Type B pancreatic cell (in vitro differentiated cells): Measurements from ENCODE around the gene SDK2. TPM values are rescaled to one million over a fixed set of nuclear protein-coding genes. Genes with fewer than 3 reads are reported as not detected.
"Not testable (repeated sequence)": the region's sequence is repeated elsewhere in the genome, so short reads cannot be mapped to it uniquely, and the experiment has no call there.

Source experiments
- DNase-seq: peaks from one replicate; pipeline ENCODE4 v3.0.0; 2021; ENCODE audit warnings: mixed read lengths; ENCODE audit not compliant: unreplicated experiment; ENCODE audit errors: extremely low spot score
- H3K27ac Mint-ChIP-seq: 2 replicates; pipeline ENCODE4 v1.8.0; 2021; ENCODE audit warnings: mild to moderate bottlenecking, mixed read lengths
- H3K27me3 Mint-ChIP-seq: 2 replicates; pipeline ENCODE4 v1.8.0; 2021; ENCODE audit warnings: mixed read lengths
- H3K36me3 Mint-ChIP-seq: 2 replicates; pipeline ENCODE4 v1.8.0; 2021; ENCODE audit warnings: mixed read lengths
- H3K4me1 Mint-ChIP-seq: one replicate; pipeline ENCODE4 v1.8.0; 2021; ENCODE audit warnings: mixed read lengths; ENCODE audit not compliant: unreplicated experiment
- H3K4me3 Mint-ChIP-seq: 2 replicates; pipeline ENCODE4 v1.8.0; 2021; ENCODE audit warnings: mild to moderate bottlenecking, mixed read lengths
- H3K9me3 Mint-ChIP-seq: 2 replicates; pipeline ENCODE4 v1.8.0; 2021; ENCODE audit warnings: mixed read lengths
- CTCF ChIP-seq: fragments of 200-600 bp; sonication (generic); conservative IDR thresholded peaks from 2 replicates; pipeline ENCODE4 v1.5.0; 2021; ENCODE audit warnings: antibody characterized with exemption, mild to moderate bottlenecking
- total RNA-seq: library from RNA; stranded (reverse); gene quantifications from 2 replicates; pipeline ENCODE4 v1.2.1, GENCODE V29; 2021; ENCODE audit warnings: low replicate concordance

SDK2 gene
- total RNA-seq, 1 donor from 2014 or later: 47.3 TPM

GRCh38 chr17:73311781-73312641, 332.2 kb downstream of the SDK2 start, which contains the start of gene CDC42EP4:
Gene CDC42EP4 (minus strand): TSS chr17:73312001. CDS start chr17:73286500, 25,501 bp downstream.
- Mint-ChIP-seq H3K27me3 (peaks cover 4% of the 10 kb centered on the region), H3K4me3 (peak within 1 kb of the TSS; percentile 95), H3K4me1 (peaks cover 23% of the 10 kb centered on the region), H3K9me3 (no peaks in the 10 kb centered on the region), H3K27ac (peak within 1 kb of the TSS; percentile 96), H3K36me3 (no peaks in the 10 kb centered on the region)
- no peak for TF ChIP-seq CTCF
- peak; percentile 97 for DNase-seq

GRCh38 chr17:73311428-73311780, 332.8 kb downstream of the SDK2 start:
- H3K4me1 Mint-ChIP-seq: peaks cover 27% of the 10 kb centered on the region
- no peaks in the 10 kb centered on the region for H3K9me3 Mint-ChIP-seq
- TF ChIP-seq CTCF: no peak
- DNase-seq: no peak
- H3K36me3 Mint-ChIP-seq: no peaks in the 10 kb centered on the region
- H3K4me3 Mint-ChIP-seq: peak overlapping the region; percentile 95
- H3K27ac Mint-ChIP-seq: peak overlapping the region; percentile 88
- H3K27me3 Mint-ChIP-seq: peaks cover 4% of the 10 kb centered on the region

- TF ChIP-seq CTCF: no peak
- Mint-ChIP-seq H3K36me3 (no peaks in the 10 kb centered on the region), H3K4me1 (peaks cover 32% of the 10 kb centered on the region), H3K9me3 (no peaks in the 10 kb centered on the region), H3K4me3 (peak overlapping the region; percentile 95), H3K27me3 (peaks cover 4% of the 10 kb centered on the region), H3K27ac (peak overlapping the region; percentile 96)
- no peak for DNase-seq
These were observed 334.3 kb downstream of the SDK2 start for GRCh38 chr17:73309727-73310596.

GRCh38 chr17:73308959-73309358, 335.3 kb downstream of the SDK2 start:
- not testable (repeated sequence) for H3K27me3 Mint-ChIP-seq, H3K9me3 Mint-ChIP-seq, H3K36me3 Mint-ChIP-seq, H3K4me3 Mint-ChIP-seq, DNase-seq
- Mint-ChIP-seq H3K27ac (peak overlapping the region; percentile 96), H3K4me1 (peaks cover 41% of the 10 kb centered on the region)

GRCh38 chr17:73308017-73308823, 336.0 kb downstream of the SDK2 start:
- Mint-ChIP-seq H3K27ac (peak overlapping the region; percentile 79), H3K36me3 (peaks cover 5% of the 10 kb centered on the region), H3K27me3 (peaks cover under 1% of the 10 kb centered on the region), H3K4me1 (peaks cover 47% of the 10 kb centered on the region), H3K9me3 (peaks cover 4% of the 10 kb centered on the region), H3K4me3 (peak overlapping the region; percentile 80)
- no peak for TF ChIP-seq CTCF
- DNase-seq: no peak
